Retinal pigment epithelial cell (primary cell): ENCODE data around the gene ACSM4.
"Not testable (repeated sequence)": the region's sequence is repeated elsewhere in the genome, so short reads cannot be mapped to it uniquely, and the experiment has no call there.

Source experiments
- DNase-seq: peaks from one replicate; pipeline ENCODE4 v3.0.0-alpha.2; 2010; ENCODE audit warnings: low read depth
- H3K4me3 ChIP-seq: 2 replicates; pipeline ENCODE4 v1.5.1; 2011; ENCODE audit warnings: mild to moderate bottlenecking, low read length, control low read depth, moderate library complexity
- CTCF ChIP-seq: conservative IDR thresholded peaks from 2 replicates; pipeline ENCODE4 v1.5.1; 2011; ENCODE audit warnings: low read depth, low read length, control low read depth, inconsistent platforms

ACSM4 gene

GRCh38 chr12:7282844-7283243 is 21.0 kb upstream of the ACSM4 start:
- no peak for DNase-seq
- no peak for TF ChIP-seq CTCF
- no peak overlapping the region for H3K4me3 ChIP-seq

- DNase-seq = no peak
- no peak for TF ChIP-seq CTCF
- H3K4me3 ChIP-seq = no peak overlapping the region
Measured at GRCh38 chr12:7289743-7290142, 14.1 kb upstream of the ACSM4 start.

GRCh38 chr12:7290588-7290987 is 13.3 kb upstream of the ACSM4 start:
- not testable (repeated sequence) for H3K4me3 ChIP-seq, DNase-seq

- DNase-seq = no peak
- no peak overlapping the region for H3K4me3 ChIP-seq
- no peak for TF ChIP-seq CTCF
Measured at GRCh38 chr12:7292300-7292699, 11.6 kb upstream of the ACSM4 start.

- no peak overlapping the region for H3K4me3 ChIP-seq
- no peak for DNase-seq
- no peak for TF ChIP-seq CTCF
Measured at GRCh38 chr12:7293670-7294069, 10.2 kb upstream of the ACSM4 start.

GRCh38 chr12:7295529-7295928 is 8.3 kb upstream of the ACSM4 start:
- no peak for DNase-seq
- no peak for TF ChIP-seq CTCF
- H3K4me3 ChIP-seq = no peak overlapping the region

GRCh38 chr12:7297865-7298264 is 6.0 kb upstream of the ACSM4 start:
- no peak for TF ChIP-seq CTCF
- H3K4me3 ChIP-seq = no peak overlapping the region

More at GRCh38 chr12:7297865-7298264, 6.0 kb upstream of the ACSM4 start:
- no peak for DNase-seq
